ENCODE data around the gene SLC6A6. TPM values are rescaled to one million over a fixed set of nuclear protein-coding genes. Genes with fewer than 3 reads are reported as not detected.

Gene SLC6A6
- total RNA-seq, 1 donor from 2014 or later = 3.8 TPM

- TF ChIP-seq, protein P1, sequence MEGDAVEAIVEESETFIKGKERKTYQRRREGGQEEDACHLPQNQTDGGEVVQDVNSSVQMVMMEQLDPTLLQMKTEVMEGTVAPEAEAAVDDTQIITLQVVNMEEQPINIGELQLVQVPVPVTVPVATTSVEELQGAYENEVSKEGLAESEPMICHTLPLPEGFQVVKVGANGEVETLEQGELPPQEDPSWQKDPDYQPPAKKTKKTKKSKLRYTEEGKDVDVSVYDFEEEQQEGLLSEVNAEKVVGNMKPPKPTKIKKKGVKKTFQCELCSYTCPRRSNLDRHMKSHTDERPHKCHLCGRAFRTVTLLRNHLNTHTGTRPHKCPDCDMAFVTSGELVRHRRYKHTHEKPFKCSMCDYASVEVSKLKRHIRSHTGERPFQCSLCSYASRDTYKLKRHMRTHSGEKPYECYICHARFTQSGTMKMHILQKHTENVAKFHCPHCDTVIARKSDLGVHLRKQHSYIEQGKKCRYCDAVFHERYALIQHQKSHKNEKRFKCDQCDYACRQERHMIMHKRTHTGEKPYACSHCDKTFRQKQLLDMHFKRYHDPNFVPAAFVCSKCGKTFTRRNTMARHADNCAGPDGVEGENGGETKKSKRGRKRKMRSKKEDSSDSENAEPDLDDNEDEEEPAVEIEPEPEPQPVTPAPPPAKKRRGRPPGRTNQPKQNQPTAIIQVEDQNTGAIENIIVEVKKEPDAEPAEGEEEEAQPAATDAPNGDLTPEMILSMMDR (IDR thresholded peaks at IDR 0.05; ENCODE audit: insufficient read depth, low read length, poor library complexity, severe bottlenecking) = no peak
- no peaks in the 10 kb centered on the region for H3K27me3 ChIP-seq (ENCODE audit: control insufficient read depth, insufficient read depth, low read length)
- no peak for DNase-seq (ENCODE audit: low read depth)
- H3K4me3 ChIP-seq (ENCODE audit: low read depth, low read length) = no peak overlapping the region
- H3K36me3 ChIP-seq (ENCODE audit: control insufficient read depth, insufficient read depth, low read length) = peaks cover 10% of the 10 kb centered on the region
These were observed 72.1 kb downstream of the SLC6A6 start for GRCh38 chr3:14474363-14475081.

GRCh38 chr3:14475621-14476020 is 73.2 kb downstream of the SLC6A6 start:
- H3K4me3 ChIP-seq (ENCODE audit: low read depth, low read length) = no peak overlapping the region
- TF ChIP-seq, protein P1 (IDR thresholded peaks at IDR 0.05; ENCODE audit: insufficient read depth, low read length, poor library complexity, severe bottlenecking) = no peak
- no peaks in the 10 kb centered on the region for H3K27me3 ChIP-seq (ENCODE audit: control insufficient read depth, insufficient read depth, low read length)
- no peak for DNase-seq (ENCODE audit: low read depth)
- peaks cover 12% of the 10 kb centered on the region for H3K36me3 ChIP-seq (ENCODE audit: control insufficient read depth, insufficient read depth, low read length)

- Histone ChIP-seq H3K36me3 (ENCODE audit: control insufficient read depth, insufficient read depth, low read length) (peaks cover 16% of the 10 kb centered on the region), H3K4me3 (ENCODE audit: low read depth, low read length) (no peak overlapping the region), H3K27me3 (ENCODE audit: control insufficient read depth, insufficient read depth, low read length) (no peaks in the 10 kb centered on the region)
- no peak for DNase-seq (ENCODE audit: low read depth)
- TF ChIP-seq, protein P1 (IDR thresholded peaks at IDR 0.05; ENCODE audit: insufficient read depth, low read length, poor library complexity, severe bottlenecking) = no peak
These were observed 74.3 kb downstream of the SLC6A6 start for GRCh38 chr3:14476583-14477265.

GRCh38 chr3:14477311-14477935 is 75.0 kb downstream of the SLC6A6 start:
- TF ChIP-seq, protein P1 (IDR thresholded peaks at IDR 0.05; ENCODE audit: insufficient read depth, low read length, poor library complexity, severe bottlenecking) = no peak
- peaks cover 18% of the 10 kb centered on the region for H3K36me3 ChIP-seq (ENCODE audit: control insufficient read depth, insufficient read depth, low read length)

GRCh38 chr3:14478956-14479550 is 76.6 kb downstream of the SLC6A6 start:
- H3K4me3 ChIP-seq (ENCODE audit: low read depth, low read length) = no peak overlapping the region
- H3K36me3 ChIP-seq (ENCODE audit: control insufficient read depth, insufficient read depth, low read length) = peaks cover 18% of the 10 kb centered on the region
- DNase-seq (ENCODE audit: low read depth) = no peak
- TF ChIP-seq, protein P1 (IDR thresholded peaks at IDR 0.05; ENCODE audit: insufficient read depth, low read length, poor library complexity, severe bottlenecking) = no peak
- no peaks in the 10 kb centered on the region for H3K27me3 ChIP-seq (ENCODE audit: control insufficient read depth, insufficient read depth, low read length)

More at GRCh38 chr3:14477311-14477935, 75.0 kb downstream of the SLC6A6 start:
- Histone ChIP-seq H3K27me3 (ENCODE audit: control insufficient read depth, insufficient read depth, low read length) (no peaks in the 10 kb centered on the region), H3K4me3 (ENCODE audit: low read depth, low read length) (no peak overlapping the region)
- DNase-seq (ENCODE audit: low read depth) = no peak
